Activated naive CD8-positive, alpha-beta T cell treated with anti-CD3 and anti-CD28 coated beads, Interleukin-2, amount 50 U/mL, for 24 hours (primary cell): ENCODE measurements around the gene SEC22A.
A peak's percentile ranks its signal among the peaks of the same experiment; 100 is the strongest.

Source experiments
- ATAC-seq: fragments of 150-1000 bp; cut with Tn5 transposase; one replicate; pipeline ENCODE4 v1.10.0; 2021
- DNase-seq: peaks from one replicate; pipeline ENCODE4 v3.0.0; 2021
- H3K27ac Mint-ChIP-seq: one replicate; pipeline ENCODE4 v1.8.0; 2021; ENCODE audit warnings: mild to moderate bottlenecking, mixed read lengths
- H3K27me3 Mint-ChIP-seq: one replicate; pipeline ENCODE4 v1.8.0; 2021; ENCODE audit warnings: mixed read lengths
- H3K36me3 Mint-ChIP-seq: one replicate; pipeline ENCODE4 v1.8.0; 2021; ENCODE audit warnings: low read depth, mixed read lengths
- H3K4me1 Mint-ChIP-seq: one replicate; pipeline ENCODE4 v1.8.0; 2021; ENCODE audit warnings: mixed read lengths
- H3K4me3 Mint-ChIP-seq: one replicate; pipeline ENCODE4 v1.8.0; 2021; ENCODE audit warnings: mild to moderate bottlenecking, moderate library complexity, mixed read lengths
- H3K9me3 Mint-ChIP-seq: one replicate; pipeline ENCODE4 v1.8.0; 2021; ENCODE audit warnings: mixed read lengths

SEC22A gene

GRCh38 chr3:123163141-123163540 lies 38.6 kb upstream of the SEC22A start:
- Mint-ChIP-seq H3K27ac (no peak overlapping the region), H3K36me3 (peaks cover 71% of the 10 kb centered on the region), H3K4me1 (no peaks in the 10 kb centered on the region), H3K4me3 (no peak overlapping the region), H3K27me3 (no peaks in the 10 kb centered on the region), H3K9me3 (peaks cover 9% of the 10 kb centered on the region)
- ATAC-seq, result no peak
- DNase-seq, result no peak

- no peak overlapping the region for H3K4me3 Mint-ChIP-seq
- no peaks in the 10 kb centered on the region for H3K27me3 Mint-ChIP-seq
- no peak overlapping the region for H3K27ac Mint-ChIP-seq
- DNase-seq (no peak), ATAC-seq (no peak)
- H3K4me1 Mint-ChIP-seq, result no peaks in the 10 kb centered on the region
- peaks cover 69% of the 10 kb centered on the region for H3K36me3 Mint-ChIP-seq
- peaks cover 9% of the 10 kb centered on the region for H3K9me3 Mint-ChIP-seq
Observed at GRCh38 chr3:123165163-123165562, 36.6 kb upstream of the SEC22A start.

GRCh38 chr3:123167686-123168085 lies 34.1 kb upstream of the SEC22A start:
- DNase-seq (no peak), ATAC-seq (no peak)
- Mint-ChIP-seq H3K27ac (no peak overlapping the region), H3K4me1 (no peaks in the 10 kb centered on the region), H3K9me3 (peaks cover 9% of the 10 kb centered on the region), H3K4me3 (no peak overlapping the region), H3K36me3 (peaks cover 57% of the 10 kb centered on the region), H3K27me3 (no peaks in the 10 kb centered on the region)

- Mint-ChIP-seq H3K9me3 (peaks cover 9% of the 10 kb centered on the region), H3K27ac (no peak overlapping the region), H3K27me3 (no peaks in the 10 kb centered on the region), H3K4me3 (no peak overlapping the region), H3K36me3 (peaks cover 52% of the 10 kb centered on the region), H3K4me1 (no peaks in the 10 kb centered on the region)
- DNase-seq (no peak), ATAC-seq (no peak)
Observed at GRCh38 chr3:123168122-123168521, 33.6 kb upstream of the SEC22A start.

- ATAC-seq (no peak), DNase-seq (no peak)
- Mint-ChIP-seq H3K9me3 (peaks cover 9% of the 10 kb centered on the region), H3K27me3 (no peaks in the 10 kb centered on the region), H3K4me3 (no peak overlapping the region), H3K4me1 (no peaks in the 10 kb centered on the region), H3K36me3 (peaks cover 50% of the 10 kb centered on the region), H3K27ac (no peak overlapping the region)
Observed at GRCh38 chr3:123168605-123169004, 33.1 kb upstream of the SEC22A start.

GRCh38 chr3:123169492-123169929 lies 32.2 kb upstream of the SEC22A start:
- Mint-ChIP-seq H3K27ac (no peak overlapping the region), H3K27me3 (no peaks in the 10 kb centered on the region), H3K36me3 (peaks cover 41% of the 10 kb centered on the region), H3K4me3 (no peak overlapping the region), H3K4me1 (no peaks in the 10 kb centered on the region), H3K9me3 (peaks cover 9% of the 10 kb centered on the region)
- DNase-seq (no peak), ATAC-seq (no peak)

- DNase-seq (no peak), ATAC-seq (no peak)
- no peaks in the 10 kb centered on the region for H3K27me3 Mint-ChIP-seq
- H3K9me3 Mint-ChIP-seq, result peaks cover 5% of the 10 kb centered on the region
- no peak overlapping the region for H3K27ac Mint-ChIP-seq
- no peaks in the 10 kb centered on the region for H3K4me1 Mint-ChIP-seq
- no peak overlapping the region for H3K4me3 Mint-ChIP-seq
- H3K36me3 Mint-ChIP-seq, result peaks cover 37% of the 10 kb centered on the region
Observed at GRCh38 chr3:123169930-123170329, 31.8 kb upstream of the SEC22A start.

- Mint-ChIP-seq H3K4me1 (no peaks in the 10 kb centered on the region), H3K36me3 (peaks cover 4% of the 10 kb centered on the region), H3K27me3 (no peaks in the 10 kb centered on the region), H3K4me3 (no peak overlapping the region), H3K9me3 (peaks cover 17% of the 10 kb centered on the region), H3K27ac (no peak overlapping the region)
- ATAC-seq, result no peak
- DNase-seq, result no peak
Observed at GRCh38 chr3:123180791-123181190, 21.0 kb upstream of the SEC22A start.

GRCh38 chr3:123186695-123187094 lies 15.0 kb upstream of the SEC22A start:
- peaks cover 14% of the 10 kb centered on the region for H3K9me3 Mint-ChIP-seq
- ATAC-seq (no peak), DNase-seq (no peak)
- H3K36me3 Mint-ChIP-seq, result peaks cover 2% of the 10 kb centered on the region
- no peak overlapping the region for H3K27ac Mint-ChIP-seq
- no peaks in the 10 kb centered on the region for H3K27me3 Mint-ChIP-seq
- no peaks in the 10 kb centered on the region for H3K4me1 Mint-ChIP-seq
- H3K4me3 Mint-ChIP-seq, result no peak overlapping the region

- Mint-ChIP-seq H3K4me1 (no peaks in the 10 kb centered on the region), H3K4me3 (no peak overlapping the region), H3K27me3 (no peaks in the 10 kb centered on the region), H3K9me3 (peaks cover 2% of the 10 kb centered on the region), H3K27ac (no peak overlapping the region), H3K36me3 (no peaks in the 10 kb centered on the region)
- ATAC-seq, result no peak
- no peak for DNase-seq
Observed at GRCh38 chr3:123188058-123188457, 13.7 kb upstream of the SEC22A start.

GRCh38 chr3:123193448-123194101 lies 8.2 kb upstream of the SEC22A start:
- no peaks in the 10 kb centered on the region for H3K9me3 Mint-ChIP-seq
- no peaks in the 10 kb centered on the region for H3K36me3 Mint-ChIP-seq
- no peaks in the 10 kb centered on the region for H3K27me3 Mint-ChIP-seq
- H3K4me1 Mint-ChIP-seq, result no peaks in the 10 kb centered on the region
- no peak overlapping the region for H3K27ac Mint-ChIP-seq
- DNase-seq (no peak), ATAC-seq (no peak)
- no peak overlapping the region for H3K4me3 Mint-ChIP-seq

- DNase-seq (no peak), ATAC-seq (no peak)
- no peaks in the 10 kb centered on the region for H3K36me3 Mint-ChIP-seq
- H3K9me3 Mint-ChIP-seq, result no peaks in the 10 kb centered on the region
- H3K4me1 Mint-ChIP-seq, result no peaks in the 10 kb centered on the region
- H3K4me3 Mint-ChIP-seq, result no peak overlapping the region
- no peaks in the 10 kb centered on the region for H3K27me3 Mint-ChIP-seq
- no peak overlapping the region for H3K27ac Mint-ChIP-seq
Observed at GRCh38 chr3:123194552-123194951, 7.2 kb upstream of the SEC22A start.

- Mint-ChIP-seq H3K9me3 (peaks cover 4% of the 10 kb centered on the region), H3K27ac (no peak overlapping the region), H3K4me1 (peaks cover 19% of the 10 kb centered on the region), H3K4me3 (no peak overlapping the region), H3K27me3 (no peaks in the 10 kb centered on the region), H3K36me3 (no peaks in the 10 kb centered on the region)
- DNase-seq (no peak), ATAC-seq (no peak)
Observed at GRCh38 chr3:123198372-123198771, 3.4 kb upstream of the SEC22A start.

GRCh38 chr3:123201223-123201556 lies 553 bp upstream of the SEC22A start:
- no peak for ATAC-seq
- peaks cover 4% of the 10 kb centered on the region for H3K9me3 Mint-ChIP-seq
- peak overlapping the region; percentile 89 for H3K27ac Mint-ChIP-seq
- DNase-seq, result no peak
- peaks cover 22% of the 10 kb centered on the region for H3K4me1 Mint-ChIP-seq
- H3K27me3 Mint-ChIP-seq, result no peaks in the 10 kb centered on the region
- H3K36me3 Mint-ChIP-seq, result no peaks in the 10 kb centered on the region
- peak overlapping the region; percentile 90 for H3K4me3 Mint-ChIP-seq

GRCh38 chr3:123202451-123202850 lies 708 bp downstream of the SEC22A start:
- Mint-ChIP-seq H3K27ac (peak overlapping the region; percentile 89), H3K4me3 (peak overlapping the region; percentile 90), H3K36me3 (no peaks in the 10 kb centered on the region), H3K4me1 (peaks cover 25% of the 10 kb centered on the region), H3K9me3 (peaks cover 4% of the 10 kb centered on the region), H3K27me3 (no peaks in the 10 kb centered on the region)
- DNase-seq (no peak), ATAC-seq (no peak)

GRCh38 chr3:123218990-123219389 lies 17.2 kb downstream of the SEC22A start:
- ATAC-seq, result no peak
- Mint-ChIP-seq H3K4me3 (no peak overlapping the region), H3K27me3 (no peaks in the 10 kb centered on the region), H3K36me3 (peaks cover 26% of the 10 kb centered on the region), H3K9me3 (no peaks in the 10 kb centered on the region), H3K27ac (no peak overlapping the region), H3K4me1 (no peaks in the 10 kb centered on the region)
- no peak for DNase-seq
